Measurements from ENCODE around the gene SMC4.

Gene SMC4

GRCh38 chr3:160370987-160371857 lies 28.2 kb upstream of the SMC4 start:
- no peak for DNase-seq (ENCODE audit: low spot score)
- H3K27ac ChIP-seq: no peak overlapping the region
- TF ChIP-seq CTCF (conservative IDR thresholded peaks at IDR 0.05; ENCODE audit: low read depth): no peak
- CTCF ChIA-PET: no interaction called here
- POLR2A ChIA-PET (ENCODE audit: low non-redundant PET): no interaction called here

GRCh38 chr3:160372780-160373179 lies 26.7 kb upstream of the SMC4 start:
- no peak for DNase-seq (ENCODE audit: low spot score)
- CTCF ChIA-PET: interaction anchor here (0.6 kb wide), 1 partner anchor 285 kb away, joined by 3 read pairs; no protein-coding TSS in a partner anchor
- H3K27ac ChIP-seq: no peak overlapping the region
- POLR2A ChIA-PET (ENCODE audit: low non-redundant PET): no interaction called here
- no peak for TF ChIP-seq CTCF (conservative IDR thresholded peaks at IDR 0.05; ENCODE audit: low read depth)

- DNase-seq (ENCODE audit: low spot score): no peak
- CTCF ChIA-PET: no interaction called here
- H3K27ac ChIP-seq: no peak overlapping the region
- POLR2A ChIA-PET (ENCODE audit: low non-redundant PET): no interaction called here
- TF ChIP-seq CTCF (conservative IDR thresholded peaks at IDR 0.05; ENCODE audit: low read depth): no peak
Observed at GRCh38 chr3:160373655-160374054, 25.8 kb upstream of the SMC4 start.

GRCh38 chr3:160374472-160374871 lies 25.0 kb upstream of the SMC4 start:
- no peak for TF ChIP-seq CTCF (conservative IDR thresholded peaks at IDR 0.05; ENCODE audit: low read depth)
- CTCF ChIA-PET: no interaction called here

GRCh38 chr3:160374925-160375324 lies 24.5 kb upstream of the SMC4 start:
- ChIA-PET POLR2A (ENCODE audit: low non-redundant PET) (no interaction called here), CTCF (no interaction called here)
- H3K27ac ChIP-seq: no peak overlapping the region
- TF ChIP-seq CTCF (conservative IDR thresholded peaks at IDR 0.05; ENCODE audit: low read depth): no peak
- DNase-seq (ENCODE audit: low spot score): no peak

More at GRCh38 chr3:160374472-160374871, 25.0 kb upstream of the SMC4 start:
- POLR2A ChIA-PET (ENCODE audit: low non-redundant PET): no interaction called here
- no peak for DNase-seq (ENCODE audit: low spot score)
- no peak overlapping the region for H3K27ac ChIP-seq

GRCh38 chr3:160376681-160377080 lies 22.8 kb upstream of the SMC4 start:
- H3K27ac ChIP-seq: no peak overlapping the region
- no peak for DNase-seq (ENCODE audit: low spot score)
- no peak for TF ChIP-seq CTCF (conservative IDR thresholded peaks at IDR 0.05; ENCODE audit: low read depth)
- ChIA-PET CTCF (interaction anchor here (0.6 kb wide), 1 partner anchor 19 kb away, joined by 3 read pairs; no protein-coding TSS in a partner anchor), POLR2A (ENCODE audit: low non-redundant PET) (no interaction called here)

All from RWPE1 (cell line).